Cardiac muscle cell (in vitro differentiated cells and primary cell): Measurements from ENCODE around the gene TRIM75. TPM values are rescaled to one million over a fixed set of nuclear protein-coding genes. Genes with fewer than 3 reads are reported as not detected.
A peak's percentile ranks its signal among the peaks of the same experiment; 100 is the strongest.

Experiments
- DNase-seq, 2 donors: peaks; one replicate each; pipeline versions ENCODE4 v3.0.0 to v3.0.0-alpha.2; 2010 to 2017; ENCODE audit warnings: low read depth in 1 of 2, low spot score in 1 of 2
- H3K27ac ChIP-seq: fragments of 200-600 bp; sonication (generic); 2 replicates; pipeline ENCODE4 v1.5.1; 2016
- H3K27me3 ChIP-seq: fragments of 200-600 bp; sonication (generic); 2 replicates; pipeline ENCODE4 v1.6.0; 2016; ENCODE audit warnings: control low read depth
- H3K36me3 ChIP-seq: fragments of 200-600 bp; sonication (generic); 2 replicates; pipeline ENCODE4 v1.5.1; 2016; ENCODE audit warnings: control low read depth
- H3K4me1 ChIP-seq: fragments of 200-600 bp; sonication (generic); 2 replicates; pipeline ENCODE4 v1.8.1; 2017; ENCODE audit warnings: low read depth, mild to moderate bottlenecking, mixed run types
- H3K4me3 ChIP-seq: fragments of 200-600 bp; sonication (generic); 2 replicates; pipeline ENCODE4 v1.5.1; 2016; ENCODE audit warnings: mild to moderate bottlenecking
- H3K9me3 ChIP-seq: fragments of 200-600 bp; sonication (generic); 2 replicates; pipeline ENCODE4 v1.5.1; 2017; ENCODE audit warnings: low read depth, mild to moderate bottlenecking, control low read depth
- polyA plus RNA-seq: library from polyadenylated mRNA; unstranded; fragments of >200 nt; fragmentation: Nextera tagmentation; extraction: Ambion mirVana; gene quantifications from 2 replicates; pipeline ENCODE4 v1.2.1, GENCODE V29; 2016
- total RNA-seq: library from RNA; depleted of rRNA; stranded (reverse); fragments of >200 nt; gene quantifications from 2 replicates; pipeline ENCODE4 v1.2.3, GENCODE V29; 2016
- TF ChIP-seq, protein P1 (sequence below): IDR thresholded peaks from 2 replicates; pipeline ENCODE4 v1.5.1; 2012; ENCODE audit warnings: low read depth, mild to moderate bottlenecking, low read length

TRIM75 gene
- total and polyA plus RNA-seq, 2 experiments from 2014 or later, result not detected

DNA sequence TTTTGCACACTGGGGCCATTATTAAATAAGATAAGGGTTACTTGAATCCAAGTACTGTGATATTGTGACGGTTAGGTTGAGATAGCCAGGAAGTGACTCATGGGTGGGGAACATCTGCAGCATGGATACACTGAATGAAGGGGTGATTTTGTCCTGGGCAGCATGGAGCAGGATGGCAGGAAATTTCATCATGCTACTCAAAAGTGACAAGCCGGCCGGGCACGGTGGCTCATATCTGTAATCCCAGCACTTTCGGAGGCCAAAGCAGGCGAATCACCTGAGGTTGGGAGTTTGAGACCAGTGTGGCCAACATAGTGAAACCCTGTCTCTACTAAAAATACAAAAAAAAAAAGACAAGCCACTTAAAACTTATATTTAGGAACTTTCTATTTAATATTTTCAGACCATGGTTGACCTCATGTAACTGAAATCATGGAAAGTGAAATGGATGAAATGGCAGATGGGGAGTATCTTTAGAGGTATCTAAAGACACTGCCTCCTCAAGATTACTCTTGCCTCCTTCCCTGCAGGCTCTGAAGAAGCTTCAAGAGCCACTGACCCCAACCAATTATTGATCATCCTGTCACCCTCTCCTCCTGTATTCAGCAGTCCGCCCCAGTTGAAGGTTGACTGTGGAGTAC, 25.8 kb upstream of the TRIM75 start:
- DNase-seq, result peak in 1 of 2 donors; percentile 21
- no peaks in the 10 kb centered on the region for H3K9me3 ChIP-seq
- TF ChIP-seq, protein P1, sequence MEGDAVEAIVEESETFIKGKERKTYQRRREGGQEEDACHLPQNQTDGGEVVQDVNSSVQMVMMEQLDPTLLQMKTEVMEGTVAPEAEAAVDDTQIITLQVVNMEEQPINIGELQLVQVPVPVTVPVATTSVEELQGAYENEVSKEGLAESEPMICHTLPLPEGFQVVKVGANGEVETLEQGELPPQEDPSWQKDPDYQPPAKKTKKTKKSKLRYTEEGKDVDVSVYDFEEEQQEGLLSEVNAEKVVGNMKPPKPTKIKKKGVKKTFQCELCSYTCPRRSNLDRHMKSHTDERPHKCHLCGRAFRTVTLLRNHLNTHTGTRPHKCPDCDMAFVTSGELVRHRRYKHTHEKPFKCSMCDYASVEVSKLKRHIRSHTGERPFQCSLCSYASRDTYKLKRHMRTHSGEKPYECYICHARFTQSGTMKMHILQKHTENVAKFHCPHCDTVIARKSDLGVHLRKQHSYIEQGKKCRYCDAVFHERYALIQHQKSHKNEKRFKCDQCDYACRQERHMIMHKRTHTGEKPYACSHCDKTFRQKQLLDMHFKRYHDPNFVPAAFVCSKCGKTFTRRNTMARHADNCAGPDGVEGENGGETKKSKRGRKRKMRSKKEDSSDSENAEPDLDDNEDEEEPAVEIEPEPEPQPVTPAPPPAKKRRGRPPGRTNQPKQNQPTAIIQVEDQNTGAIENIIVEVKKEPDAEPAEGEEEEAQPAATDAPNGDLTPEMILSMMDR, result no peak
- H3K27ac ChIP-seq, result no peak overlapping the region
- H3K4me1 ChIP-seq, result no peaks in the 10 kb centered on the region
- H3K27me3 ChIP-seq, result no peaks in the 10 kb centered on the region
- no peaks in the 10 kb centered on the region for H3K36me3 ChIP-seq
- H3K4me3 ChIP-seq, result no peak overlapping the region

DNA sequence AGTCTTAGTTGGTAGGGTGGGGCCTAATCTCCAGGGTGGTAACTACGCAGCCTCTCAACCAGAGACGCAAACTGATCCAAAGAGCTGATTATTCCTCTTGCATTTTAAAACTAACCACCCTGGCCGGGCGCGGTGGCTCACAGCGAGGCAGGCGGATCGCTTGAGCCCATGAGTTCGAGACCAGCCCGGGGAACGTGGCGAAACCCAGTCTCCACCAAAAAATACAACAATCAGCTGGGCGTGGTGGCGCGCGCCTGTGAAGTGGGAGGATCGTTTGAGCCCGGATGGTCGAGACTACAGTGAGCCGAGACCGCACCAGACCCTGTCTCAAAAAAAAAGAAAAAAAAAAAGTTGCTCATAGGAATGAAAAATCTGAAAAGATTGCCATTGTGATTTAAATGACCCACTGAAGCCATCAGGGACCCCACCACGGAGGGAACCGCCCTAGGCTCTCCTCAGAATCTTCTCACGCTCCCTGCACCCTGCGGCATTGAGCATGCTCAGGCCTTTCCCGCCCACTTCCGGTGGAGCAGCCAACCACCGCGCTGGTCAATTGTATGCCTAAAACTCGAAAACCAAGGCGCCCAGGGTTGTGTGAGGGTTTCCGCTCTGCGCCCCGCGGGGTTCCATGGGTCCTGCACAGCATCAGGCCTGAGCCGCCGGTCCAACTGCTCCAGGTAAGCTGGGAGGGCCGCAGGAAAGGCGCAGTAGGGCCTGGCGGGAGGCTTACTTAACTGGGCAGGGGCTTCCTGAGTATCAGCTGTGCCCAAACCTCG, 22.0 kb upstream of the TRIM75 start, which contains the start of gene TRIM60:
TSS of gene TRIM60 (plus strand) at position 564 of the 776 bp plus-strand sequence. CDS start 8,074 bp downstream, outside the sequence.
- TF ChIP-seq, protein P1, result no peak
- no peak within 1 kb of the TSS for H3K27ac ChIP-seq
- H3K9me3 ChIP-seq, result no peaks in the 10 kb centered on the region
- DNase-seq, result no peak
- H3K4me3 ChIP-seq, result no peak within 1 kb of the TSS
- no peaks in the 10 kb centered on the region for H3K36me3 ChIP-seq
- no peaks in the 10 kb centered on the region for H3K4me1 ChIP-seq
- H3K27me3 ChIP-seq, result no peaks in the 10 kb centered on the region

DNA sequence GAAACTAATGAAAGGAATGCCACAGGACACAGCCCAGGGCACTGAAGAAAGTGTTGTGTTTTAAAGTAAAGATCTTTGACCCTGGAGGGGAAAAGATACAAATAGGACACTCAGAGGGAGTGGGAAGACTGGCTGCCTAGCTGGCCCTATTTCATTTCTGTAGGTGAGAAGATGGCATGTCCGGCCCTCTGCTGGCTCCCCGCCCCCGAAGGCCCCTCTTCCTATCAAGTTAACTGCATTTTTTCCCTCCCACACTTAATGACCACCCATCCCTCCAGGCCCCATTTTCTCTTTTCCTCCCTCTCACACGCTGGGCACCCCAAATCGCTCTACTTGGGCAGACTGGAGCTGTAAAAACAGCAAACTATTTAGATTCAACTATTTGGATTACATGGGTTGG, 5.5 kb upstream of the TRIM75 start:
- no peaks in the 10 kb centered on the region for H3K9me3 ChIP-seq
- no peaks in the 10 kb centered on the region for H3K4me1 ChIP-seq
- H3K27me3 ChIP-seq, result no peaks in the 10 kb centered on the region
- DNase-seq, result no peak
- H3K36me3 ChIP-seq, result no peaks in the 10 kb centered on the region
- TF ChIP-seq, protein P1, result no peak
- no peak overlapping the region for H3K27ac ChIP-seq
- no peak overlapping the region for H3K4me3 ChIP-seq

DNA sequence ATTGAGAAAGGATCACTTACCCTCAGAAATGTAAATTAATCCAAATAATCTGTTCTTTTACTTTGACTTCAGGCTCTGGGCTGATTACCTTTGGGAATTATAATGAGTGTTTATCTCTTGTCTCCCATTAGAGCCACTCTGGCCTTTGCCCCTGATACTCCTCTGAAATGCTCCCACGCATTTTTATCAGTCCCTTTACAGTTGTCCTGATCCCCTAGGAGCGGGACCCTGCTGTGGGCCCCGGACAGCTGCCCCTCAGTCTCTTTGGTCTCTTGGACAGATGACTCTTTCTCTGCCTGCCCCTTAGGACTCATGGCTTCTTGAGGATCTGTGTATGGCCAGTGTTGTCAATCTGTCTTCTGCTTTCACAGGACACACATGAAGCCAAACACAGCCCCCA, 1.0 kb upstream of the TRIM75 start:
- TF ChIP-seq, protein P1, result no peak
- Histone ChIP-seq H3K9me3 (no peaks in the 10 kb centered on the region), H3K27ac (no peak overlapping the region), H3K4me3 (no peak overlapping the region), H3K36me3 (no peaks in the 10 kb centered on the region), H3K4me1 (no peaks in the 10 kb centered on the region), H3K27me3 (no peaks in the 10 kb centered on the region)
- DNase-seq, result no peak

DNA sequence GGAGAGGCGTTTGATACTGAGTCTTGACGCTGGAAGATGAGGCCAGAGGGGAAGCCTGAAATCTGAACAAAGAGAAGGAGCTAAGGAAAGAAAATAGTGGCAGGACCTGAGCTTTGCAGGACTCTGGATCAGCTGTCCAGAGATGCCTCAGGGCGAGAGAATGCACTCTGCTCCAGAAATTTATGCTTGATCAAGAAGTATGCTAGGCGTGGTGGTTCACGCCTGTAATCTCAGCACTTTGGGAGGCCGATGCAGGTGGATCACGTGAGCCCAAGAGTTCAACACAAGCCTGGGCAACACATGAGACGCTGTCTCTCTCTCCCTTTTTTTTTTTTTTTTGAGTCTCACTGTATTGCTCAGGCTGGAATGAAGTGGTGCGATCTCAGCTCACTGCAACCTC, 1.9 kb downstream of the TRIM75 start:
- H3K4me3 ChIP-seq, result no peak overlapping the region
- no peak overlapping the region for H3K27ac ChIP-seq
- no peaks in the 10 kb centered on the region for H3K4me1 ChIP-seq
- DNase-seq, result no peak
- H3K9me3 ChIP-seq, result no peaks in the 10 kb centered on the region
- no peaks in the 10 kb centered on the region for H3K36me3 ChIP-seq
- H3K27me3 ChIP-seq, result no peaks in the 10 kb centered on the region
- TF ChIP-seq, protein P1, result no peak
